Ascending aorta (tissue), 2 donors: ENCODE data around the gene ABCF1. TPM values are rescaled to one million over a fixed set of nuclear protein-coding genes. Genes with fewer than 3 reads are reported as not detected.

Source experiments
- DNase-seq, 2 donors: peaks; one replicate each; pipeline ENCODE4 v3.0.0-alpha.2; 2019; ENCODE audit warnings: low spot score in 2 of 2
- H3K27ac ChIP-seq, 2 donors: fragments of 200-600 bp; sonication (generic); one replicate each; pipeline ENCODE4 v1.5.1; 2016 to 2017; ENCODE audit warnings: mild to moderate bottlenecking in 1 of 2
- H3K27me3 ChIP-seq: fragments of 200-600 bp; sonication (generic); one replicate; pipeline ENCODE4 v1.5.1; 2017
- H3K36me3 ChIP-seq, 2 donors: fragments of 200-600 bp; sonication (generic); one replicate each; pipeline ENCODE4 v1.5.1; 2016
- H3K4me1 ChIP-seq, 2 donors: fragments of 200-600 bp; sonication (generic); one replicate each; pipeline ENCODE4 v1.5.1; 2016 to 2017; ENCODE audit warnings: mild to moderate bottlenecking in 1 of 2
- H3K4me3 ChIP-seq, 2 donors: fragments of 200-600 bp; sonication (generic); one replicate each; pipeline ENCODE4 v1.5.1; 2016 to 2017; ENCODE audit warnings: mild to moderate bottlenecking in 1 of 2
- H3K9me3 ChIP-seq, 2 donors: fragments of 200-600 bp; sonication (generic); one replicate each; pipeline ENCODE4 v1.5.1; 2016
- intact Hi-C: fragments of 100-400 bp; cut with DNase I; formaldehyde crosslinking; loops from one replicate; pipeline ENCODE4 v1.15.1; 2023
- total RNA-seq: library from RNA; depleted of rRNA; stranded (reverse); fragments of >200 nt; gene quantifications from one replicate; pipeline ENCODE4 v1.1.0, GENCODE V29; 2016
- TF ChIP-seq, protein P1 (sequence below), 3 experiments: fragments of 200-600 bp in 2 of 3; fragments of 450-650 bp in 1 of 3; sonication (generic) in 2 of 3; IDR thresholded peaks; one replicate each; pipeline ENCODE4 v1.5.1; 2016 to 2019; ENCODE audit warnings: antibody characterized with exemption in 3 of 3, mild to moderate bottlenecking in 1 of 3, moderate library complexity in 1 of 3

ABCF1 gene
- total RNA-seq, 1 donor from 2014 or later, result 36.6 TPM

GRCh38 chr6:30583921-30584320 lies 12.7 kb downstream of the ABCF1 start:
- DNase-seq, result no peak
- H3K27ac ChIP-seq, result no peak overlapping the region
- peaks cover 96 to 98% of the 10 kb centered on the region in 2 donors for H3K36me3 ChIP-seq
- TF ChIP-seq, protein P1, sequence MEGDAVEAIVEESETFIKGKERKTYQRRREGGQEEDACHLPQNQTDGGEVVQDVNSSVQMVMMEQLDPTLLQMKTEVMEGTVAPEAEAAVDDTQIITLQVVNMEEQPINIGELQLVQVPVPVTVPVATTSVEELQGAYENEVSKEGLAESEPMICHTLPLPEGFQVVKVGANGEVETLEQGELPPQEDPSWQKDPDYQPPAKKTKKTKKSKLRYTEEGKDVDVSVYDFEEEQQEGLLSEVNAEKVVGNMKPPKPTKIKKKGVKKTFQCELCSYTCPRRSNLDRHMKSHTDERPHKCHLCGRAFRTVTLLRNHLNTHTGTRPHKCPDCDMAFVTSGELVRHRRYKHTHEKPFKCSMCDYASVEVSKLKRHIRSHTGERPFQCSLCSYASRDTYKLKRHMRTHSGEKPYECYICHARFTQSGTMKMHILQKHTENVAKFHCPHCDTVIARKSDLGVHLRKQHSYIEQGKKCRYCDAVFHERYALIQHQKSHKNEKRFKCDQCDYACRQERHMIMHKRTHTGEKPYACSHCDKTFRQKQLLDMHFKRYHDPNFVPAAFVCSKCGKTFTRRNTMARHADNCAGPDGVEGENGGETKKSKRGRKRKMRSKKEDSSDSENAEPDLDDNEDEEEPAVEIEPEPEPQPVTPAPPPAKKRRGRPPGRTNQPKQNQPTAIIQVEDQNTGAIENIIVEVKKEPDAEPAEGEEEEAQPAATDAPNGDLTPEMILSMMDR (IDR thresholded peaks at IDR 0.05), result no peak
- intact Hi-C loops, result no loop called here
- H3K9me3 ChIP-seq, result no peaks in the 10 kb centered on the region
- no peaks in the 10 kb centered on the region for H3K27me3 ChIP-seq
- no peak overlapping the region for H3K4me3 ChIP-seq
- no peaks in the 10 kb centered on the region for H3K4me1 ChIP-seq

- Histone ChIP-seq H3K27me3 (no peaks in the 10 kb centered on the region), H3K36me3 (peaks cover 66 to 91% of the 10 kb centered on the region in 2 donors), H3K4me1 (no peaks in the 10 kb centered on the region), H3K4me3 (no peak overlapping the region), H3K27ac (no peak overlapping the region), H3K9me3 (no peaks in the 10 kb centered on the region)
- DNase-seq, result no peak
- TF ChIP-seq, protein P1 (IDR thresholded peaks at IDR 0.05), result no peak
- intact Hi-C loops, result no loop called here
These were observed 18.6 kb downstream of the ABCF1 start for GRCh38 chr6:30589754-30590358.

- no peaks in the 10 kb centered on the region for H3K27me3 ChIP-seq
- TF ChIP-seq, protein P1 (IDR thresholded peaks at IDR 0.05), result no peak
- H3K4me3 ChIP-seq, result no peak overlapping the region
- DNase-seq, result no peak
- H3K36me3 ChIP-seq, result peaks cover 60 to 89% of the 10 kb centered on the region in 2 donors
- no peaks in the 10 kb centered on the region for H3K4me1 ChIP-seq
- intact Hi-C loops, result no loop called here
- no peaks in the 10 kb centered on the region for H3K9me3 ChIP-seq
- H3K27ac ChIP-seq, result peak overlapping the region in 1 of 2 donors; percentile 11
These were observed 19.3 kb downstream of the ABCF1 start for GRCh38 chr6:30590509-30590908.

GRCh38 chr6:30591008-30591407 lies 19.8 kb downstream of the ABCF1 start:
- Histone ChIP-seq H3K4me1 (no peaks in the 10 kb centered on the region), H3K27me3 (no peaks in the 10 kb centered on the region), H3K4me3 (no peak overlapping the region), H3K9me3 (no peaks in the 10 kb centered on the region), H3K27ac (peak overlapping the region in 1 of 2 donors; percentile 11), H3K36me3 (peaks cover 55 to 84% of the 10 kb centered on the region in 2 donors)
- no peak for DNase-seq
- intact Hi-C loops, result no loop called here
- TF ChIP-seq, protein P1 (IDR thresholded peaks at IDR 0.05), result no peak

DNA sequence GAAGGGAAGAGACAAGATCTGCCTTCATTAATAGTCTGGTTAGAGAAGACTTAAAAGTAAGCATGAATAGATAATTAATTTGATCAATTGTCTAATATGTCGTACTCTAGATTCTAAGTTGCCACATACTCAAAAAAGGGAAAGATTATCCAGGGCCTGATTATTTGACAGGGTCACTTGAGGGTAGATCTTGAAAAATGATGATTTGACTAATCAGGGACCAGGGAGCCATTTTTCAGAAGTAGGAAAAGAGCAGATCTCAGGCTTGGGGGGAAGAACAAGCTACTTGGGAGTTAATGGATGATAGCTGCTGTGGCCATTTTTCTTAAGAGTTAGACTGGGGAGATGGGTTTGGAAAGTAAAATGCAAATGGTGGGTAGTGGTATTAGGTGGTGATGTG lies 21.0 kb downstream of the ABCF1 start:
- H3K27ac ChIP-seq, result no peak overlapping the region
- no peaks in the 10 kb centered on the region for H3K4me1 ChIP-seq
- H3K27me3 ChIP-seq, result no peaks in the 10 kb centered on the region
- no peak overlapping the region for H3K4me3 ChIP-seq
- intact Hi-C loops, result no loop called here
- H3K9me3 ChIP-seq, result no peaks in the 10 kb centered on the region
- TF ChIP-seq, protein P1 (IDR thresholded peaks at IDR 0.05), result no peak
- no peak for DNase-seq
- H3K36me3 ChIP-seq, result peaks cover 42 to 71% of the 10 kb centered on the region in 2 donors
